Measurements from ENCODE around the gene TRPM3. TPM values are rescaled to one million over a fixed set of nuclear protein-coding genes. Genes with fewer than 3 reads are reported as not detected.

Gene TRPM3
- total RNA-seq, 4 donors from 2014 or later: 0.27 to 1.2 (median 0.47) TPM; not detected in 1

DNA sequence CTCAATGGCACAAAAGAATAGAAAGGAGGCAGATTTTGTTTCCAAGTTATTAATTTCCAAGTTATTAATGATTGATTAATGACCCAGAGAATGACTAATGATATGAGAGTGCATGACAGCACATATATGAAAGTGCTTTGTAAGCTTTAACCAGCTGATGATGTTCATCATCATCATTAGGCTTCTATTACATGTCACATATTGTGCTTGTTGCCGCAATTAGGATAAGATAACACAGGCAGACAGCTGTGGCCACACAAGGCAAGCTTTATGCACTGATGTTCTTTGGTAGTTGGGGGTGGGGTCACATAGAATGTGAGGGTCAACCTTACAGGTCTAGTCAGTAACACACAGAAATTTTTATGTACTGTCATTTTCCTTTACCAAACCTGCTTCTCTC lies 219.7 kb downstream of the TRPM3 start:
- no peak for ATAC-seq

DNA sequence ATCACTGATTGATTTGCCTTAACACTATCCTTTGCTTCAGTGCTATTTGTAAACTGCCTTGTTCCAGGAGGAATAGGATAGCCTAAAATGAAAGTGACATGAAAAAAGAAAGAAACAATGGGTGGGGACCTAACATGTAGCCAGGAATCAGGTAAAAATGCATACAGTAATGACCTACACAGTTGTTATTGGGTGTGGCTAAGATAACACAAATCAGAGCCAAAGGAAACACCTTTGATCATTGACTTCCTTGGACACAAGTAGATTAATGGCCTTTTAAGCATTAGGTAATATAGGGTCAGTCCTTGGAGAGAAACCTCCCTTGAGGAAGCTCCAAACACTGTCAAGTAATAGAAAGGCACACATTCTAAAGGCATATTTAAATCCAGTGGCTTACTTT lies 220.4 kb downstream of the TRPM3 start:
- H3K27ac ChIP-seq: no peak overlapping the region
- no peak overlapping the region for H3K4me3 ChIP-seq
- no peak for ATAC-seq
- no peaks in the 10 kb centered on the region for H3K36me3 ChIP-seq
- no peaks in the 10 kb centered on the region for H3K4me1 ChIP-seq
- no peaks in the 10 kb centered on the region for H3K9me3 ChIP-seq
- no peak for TF ChIP-seq POLR2AphosphoS5 (IDR thresholded peaks at IDR 0.05)
- no peak for TF ChIP-seq CTCF (IDR thresholded peaks at IDR 0.05)
- TF ChIP-seq EP300 (IDR thresholded peaks at IDR 0.05): no peak
- TF ChIP-seq POLR2A (IDR thresholded peaks at IDR 0.05): no peak
- H3K27me3 ChIP-seq: no peaks in the 10 kb centered on the region

More for the DNA sequence above, 219.7 kb downstream of the TRPM3 start:
- Histone ChIP-seq H3K4me3 (no peak overlapping the region), H3K9me3 (no peaks in the 10 kb centered on the region), H3K4me1 (no peaks in the 10 kb centered on the region), H3K27me3 (no peaks in the 10 kb centered on the region), H3K36me3 (no peaks in the 10 kb centered on the region), H3K27ac (no peak overlapping the region)
- TF ChIP-seq CTCF (IDR thresholded peaks at IDR 0.05): no peak
- TF ChIP-seq EP300 (IDR thresholded peaks at IDR 0.05): no peak
- no peak for TF ChIP-seq POLR2AphosphoS5 (IDR thresholded peaks at IDR 0.05)
- no peak for TF ChIP-seq POLR2A (IDR thresholded peaks at IDR 0.05)
- 57 to 86% methylated on average over 1 of the region's 1 CpG for WGBS, 2 donors (ENCODE audit: low coverage in 1 of 2)

DNA sequence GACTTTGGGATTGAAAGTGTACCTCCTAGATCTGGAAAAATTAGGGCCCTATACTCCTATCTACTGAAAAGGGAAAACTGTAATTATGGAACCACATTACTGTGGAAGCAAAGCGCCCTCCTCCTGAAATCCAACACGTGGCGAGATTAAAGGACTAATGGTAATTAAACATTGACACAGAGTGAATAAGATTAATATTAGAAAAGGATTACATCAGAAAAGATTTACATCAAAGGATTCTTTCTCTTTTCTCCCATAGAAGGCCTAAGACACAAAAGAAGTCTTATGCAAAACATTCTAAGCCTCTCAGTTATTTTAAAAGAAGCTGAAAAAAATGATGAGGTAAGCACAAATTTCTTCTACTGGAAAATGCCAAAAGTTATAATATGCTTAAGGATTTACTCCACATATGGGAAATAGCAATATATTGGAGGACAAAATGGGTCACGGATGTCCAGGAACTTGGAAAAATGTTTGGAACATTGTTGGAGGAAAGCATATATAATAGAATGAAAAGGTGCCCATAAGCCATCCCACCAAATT lies 227.8 kb downstream of the TRPM3 start:
- no peaks in the 10 kb centered on the region for H3K27me3 ChIP-seq
- 76 to 88% methylated on average over 1 to 4 of the region's 4 CpGs for WGBS, 2 donors (ENCODE audit: low coverage in 1 of 2)
- no peak for TF ChIP-seq POLR2A (IDR thresholded peaks at IDR 0.05)
- no peak for TF ChIP-seq EP300 (IDR thresholded peaks at IDR 0.05)
- TF ChIP-seq POLR2AphosphoS5 (IDR thresholded peaks at IDR 0.05): no peak
- TF ChIP-seq CTCF (IDR thresholded peaks at IDR 0.05): no peak

GRCh38 chr9:70888471-70888870 lies 232.9 kb downstream of the TRPM3 start:
- H3K4me3 ChIP-seq: no peak overlapping the region
- no peaks in the 10 kb centered on the region for H3K9me3 ChIP-seq
- H3K27ac ChIP-seq: no peak overlapping the region
- H3K27me3 ChIP-seq: no peaks in the 10 kb centered on the region
- no peaks in the 10 kb centered on the region for H3K36me3 ChIP-seq
- WGBS, 2 donors (ENCODE audit: low coverage in 1 of 2): 78% methylated on average over 1 of the region's 1 CpG; no CpG with 5 or more reads in 1 of the 2 donors
- TF ChIP-seq CTCF (IDR thresholded peaks at IDR 0.05) (no peak), EP300 (IDR thresholded peaks at IDR 0.05) (no peak), POLR2A (IDR thresholded peaks at IDR 0.05) (no peak), POLR2AphosphoS5 (IDR thresholded peaks at IDR 0.05) (no peak)
- ATAC-seq: no peak
- no peaks in the 10 kb centered on the region for H3K4me1 ChIP-seq

More for the DNA sequence above, 227.8 kb downstream of the TRPM3 start:
- Histone ChIP-seq H3K9me3 (no peaks in the 10 kb centered on the region), H3K36me3 (no peaks in the 10 kb centered on the region), H3K4me1 (no peaks in the 10 kb centered on the region), H3K27ac (no peak overlapping the region), H3K4me3 (no peak overlapping the region)
- ATAC-seq: no peak

DNA sequence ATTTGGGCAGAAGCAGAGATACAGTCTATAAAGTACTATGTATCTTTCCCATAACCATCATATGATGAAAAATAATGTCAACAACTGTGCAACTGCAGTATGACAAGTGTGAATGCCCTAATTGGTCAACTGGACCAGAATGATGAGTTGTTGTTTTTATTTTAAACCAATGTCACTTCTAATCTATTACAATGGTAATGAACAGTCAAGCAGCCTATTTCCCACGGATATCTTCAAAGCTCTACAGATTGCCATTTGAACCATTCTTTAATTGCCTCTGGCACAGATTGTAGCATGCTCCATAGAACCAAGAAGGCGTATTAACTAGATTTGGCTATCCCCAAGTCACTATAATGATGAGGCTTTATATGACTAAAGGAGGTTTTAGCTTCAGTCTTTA lies 233.6 kb downstream of the TRPM3 start:
- Histone ChIP-seq H3K27me3 (no peaks in the 10 kb centered on the region), H3K4me3 (no peak overlapping the region), H3K36me3 (no peaks in the 10 kb centered on the region), H3K4me1 (no peaks in the 10 kb centered on the region), H3K9me3 (no peaks in the 10 kb centered on the region), H3K27ac (no peak overlapping the region)
- ATAC-seq: no peak
- TF ChIP-seq CTCF (IDR thresholded peaks at IDR 0.05) (no peak), POLR2A (IDR thresholded peaks at IDR 0.05) (no peak), EP300 (IDR thresholded peaks at IDR 0.05) (no peak), POLR2AphosphoS5 (IDR thresholded peaks at IDR 0.05) (no peak)
- WGBS, 2 donors (ENCODE audit: low coverage in 1 of 2): 77 to 86% methylated on average over 2 of the region's 2 CpGs
